HepG2 (cell line): ENCODE measurements around the gene ALDOA. TPM values are rescaled to one million over a fixed set of nuclear protein-coding genes. Genes with fewer than 3 reads are reported as not detected.

Experiments
- EEA1 ChIP-seq: sonication (generic); formaldehyde crosslinking; IDR thresholded peaks from 2 replicates; pipeline ENCODE4 v1.5.1; 2020; ENCODE audit warnings: mild to moderate bottlenecking, missing genetic modification reagents, borderline replicate concordance
- GABPA ChIP-seq, 2 experiments: IDR thresholded peaks; 2 replicates each; pipeline ENCODE4 v1.6.1; 2011 to 2016; ENCODE audit warnings: low read depth in 2 of 2, low read length in 1 of 2, missing biosample characterization in 1 of 2, missing genetic modification characterization in 1 of 2
- IKZF4 ChIP-seq: sonication (generic); formaldehyde crosslinking; IDR thresholded peaks from 2 replicates; pipeline ENCODE4 v1.5.1; 2020; ENCODE audit warnings: borderline replicate concordance, mild to moderate bottlenecking, low read depth, missing genetic modification reagents; ENCODE audit errors: not compliant biosample characterization
- LCORL ChIP-seq, 2 experiments: fragments of 450-650 bp in 1 of 2; sonication (generic) in 1 of 2; formaldehyde crosslinking in 1 of 2; IDR thresholded peaks; 2 replicates each; pipeline versions ENCODE4 v1.5.0 to v1.6.1; 2017 to 2020; ENCODE audit warnings: antibody characterized with exemption in 1 of 2, missing genetic modification reagents in 1 of 2
- PITX1 ChIP-seq: sonication (generic); formaldehyde crosslinking; IDR thresholded peaks from 2 replicates; pipeline ENCODE4 v1.5.1; 2020; ENCODE audit warnings: mild to moderate bottlenecking, missing genetic modification reagents
- POGK ChIP-seq: sonication (generic); formaldehyde crosslinking; conservative IDR thresholded peaks from 2 replicates; pipeline ENCODE4 v1.8.0; 2022; ENCODE audit warnings: mild to moderate bottlenecking, moderate library complexity, missing genetic modification reagents
- THAP8 ChIP-seq: sonication (generic); formaldehyde crosslinking; IDR thresholded peaks from 2 replicates; pipeline ENCODE4 v1.5.1; 2020; ENCODE audit warnings: missing genetic modification reagents, mild to moderate bottlenecking, borderline replicate concordance
- ZNF256 ChIP-seq: sonication (generic); formaldehyde crosslinking; conservative IDR thresholded peaks from 2 replicates; pipeline ENCODE4 v1.4.0; 2020; ENCODE audit warnings: missing genetic modification reagents
- ZNF292 ChIP-seq: sonication (generic); formaldehyde crosslinking; IDR thresholded peaks from 2 replicates; pipeline ENCODE4 v1.8.1; 2022; ENCODE audit warnings: mild to moderate bottlenecking, low read depth, missing genetic modification reagents, borderline replicate concordance
- ZNF318 ChIP-seq: sonication (generic); formaldehyde crosslinking; IDR thresholded peaks from 2 replicates; pipeline ENCODE4 v1.4.0; 2020; ENCODE audit warnings: mild to moderate bottlenecking, missing genetic modification reagents
- ZNF879 ChIP-seq: sonication (generic); formaldehyde crosslinking; IDR thresholded peaks from 2 replicates; pipeline ENCODE4 v1.8.1; 2023; ENCODE audit warnings: missing genetic modification reagents
- ZSCAN12 ChIP-seq: sonication (generic); formaldehyde crosslinking; IDR thresholded peaks from 2 replicates; pipeline ENCODE4 v1.9.0; 2021; ENCODE audit warnings: mild to moderate bottlenecking, missing genetic modification reagents
- ZXDC ChIP-seq: sonication (generic); formaldehyde crosslinking; IDR thresholded peaks from 2 replicates; pipeline ENCODE4 v1.5.0; 2020; ENCODE audit warnings: mild to moderate bottlenecking, missing genetic modification reagents
- polyA plus RNA-seq, 8 experiments: library from polyadenylated mRNA; depleted of rRNA in 3 of 8; stranded (reverse) in 7 of 8; unstranded in 1 of 8; fragments of >200 nt; fragmentation: Illumina TruSeq in 4 of 8; extraction: Trizol in 4 of 8; gene quantifications; 2 replicates each; pipeline versions ENCODE4 v1.2.1 to v1.2.3, GENCODE V29; 2011 to 2016; ENCODE audit warnings: low read depth in 4 of 8, missing spikeins in 1 of 8, mixed read lengths in 1 of 8; ENCODE audit not compliant: insufficient read depth in 1 of 8
- total RNA-seq, 5 experiments: library from RNA; depleted of rRNA; stranded (reverse); fragments of >200 nt; fragmentation: Illumina TruSeq; extraction: Trizol; gene quantifications; 2 replicates each; pipeline ENCODE4 v1.2.3, GENCODE V29; 2016; ENCODE audit warnings: low read depth in 1 of 5

ALDOA gene
- total and polyA plus RNA-seq, 2 of the 13 experiments (the other 11 are each of a cell fraction or from before 2014, with no cell fraction given): 925 to 1,884 TPM

- TF ChIP-seq ZNF318 (CRISPR knock-in tag) (no peak; the same call in none of the 2 replicates), ZNF879 (CRISPR knock-in tag) (peak; percentile 89), PITX1 (peak; percentile 76), EEA1 (CRISPR knock-in tag) (peak; percentile 99), IKZF4 (CRISPR knock-in tag) (peak; percentile 90), THAP8 (CRISPR knock-in tag) (peak; percentile 96; the same call in 1 of the 2 replicates), ZNF256 (CRISPR knock-in tag) (peak; percentile 80; the same call in 1 of the 2 replicates), LCORL (IDR thresholded peaks at IDR 0.05) (no peak), LCORL (CRISPR knock-in tag; IDR thresholded peaks at IDR 0.05) (peak; percentile 99), ZSCAN12 (CRISPR knock-in tag) (peak; percentile 74), ZXDC (peak; percentile 93), GABPA (IDR thresholded peaks at IDR 0.05; ENCODE audit: low read depth, low read length) (no peak), GABPA (CRISPR knock-in tag; IDR thresholded peaks at IDR 0.05; ENCODE audit: low read depth) (peak; percentile 81), POGK (CRISPR knock-in tag) (peak; percentile 97), ZNF292 (CRISPR knock-in tag) (peak; percentile 47; the same call in 1 of the 2 replicates)
These were observed at the start of gene ALDOA (continued) for GRCh38 chr16:30065102-30065942.
